ENCODE measurements around the gene KCNIP4.

Gene KCNIP4

DNA sequence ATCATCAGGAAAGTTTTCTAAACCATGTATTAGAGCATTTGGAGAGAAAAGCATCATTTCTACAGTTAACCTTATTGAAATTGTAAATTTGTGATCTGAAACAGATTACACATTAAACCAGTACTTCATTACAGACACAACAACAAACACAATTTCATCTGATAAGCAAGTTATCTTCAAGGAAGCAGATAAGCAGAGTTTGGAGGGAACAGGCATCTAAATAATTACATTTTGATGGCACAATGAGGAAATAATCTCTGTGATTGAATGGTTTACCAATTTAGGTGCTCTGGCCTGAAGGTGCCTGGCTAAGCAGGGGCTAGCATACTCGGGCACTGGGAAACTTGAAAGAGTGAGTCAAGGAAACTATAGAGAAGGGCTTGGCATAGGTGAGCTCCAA, 628.5 kb downstream of the KCNIP4 start:
- no peak for DNase-seq

DNA sequence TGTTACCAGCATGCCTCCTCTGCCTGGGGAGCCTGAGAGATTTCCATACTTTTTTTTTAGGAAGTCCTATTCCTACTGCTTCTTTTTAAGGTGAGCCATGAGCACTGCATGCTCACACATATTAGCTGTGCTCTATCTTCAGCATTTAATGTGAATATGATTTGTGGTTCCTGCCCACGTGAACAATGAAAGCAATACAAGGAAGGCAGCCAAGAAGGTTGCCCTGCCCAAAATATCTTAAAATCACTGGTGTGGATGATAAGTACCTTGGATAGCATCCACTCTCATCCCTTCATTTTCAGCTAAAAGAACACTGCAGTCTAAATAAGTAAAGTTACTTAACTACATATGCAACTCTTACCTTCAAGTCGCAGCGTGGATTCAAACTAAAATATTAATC, 640.9 kb downstream of the KCNIP4 start:
- DNase-seq, result no peak

GRCh38 chr4:21304540-21304887, 644.1 kb downstream of the KCNIP4 start:
- no peak for DNase-seq

- DNase-seq, result no peak
Measured at GRCh38 chr4:21290562-21290961, 658.0 kb downstream of the KCNIP4 start.

DNA sequence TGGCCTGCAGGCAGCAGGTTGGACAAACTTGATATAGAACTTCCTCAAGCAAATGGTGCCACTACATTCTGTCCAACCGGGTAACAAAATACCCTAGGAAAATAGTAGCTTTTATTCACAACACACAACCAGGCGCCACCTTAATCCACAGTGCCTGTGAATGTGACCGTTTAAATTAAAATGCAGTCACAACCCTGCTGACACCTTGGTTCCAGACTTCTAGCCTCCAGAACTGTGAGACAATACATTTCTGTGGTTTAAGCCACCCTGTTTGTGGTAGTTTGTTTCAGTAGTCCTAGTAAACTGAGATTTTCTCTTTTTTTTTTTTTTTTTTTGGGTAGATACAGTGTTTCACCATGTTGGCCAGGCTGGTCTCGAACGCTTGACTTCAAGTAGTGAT, 672.5 kb downstream of the KCNIP4 start:
- DNase-seq, result no peak

DNA sequence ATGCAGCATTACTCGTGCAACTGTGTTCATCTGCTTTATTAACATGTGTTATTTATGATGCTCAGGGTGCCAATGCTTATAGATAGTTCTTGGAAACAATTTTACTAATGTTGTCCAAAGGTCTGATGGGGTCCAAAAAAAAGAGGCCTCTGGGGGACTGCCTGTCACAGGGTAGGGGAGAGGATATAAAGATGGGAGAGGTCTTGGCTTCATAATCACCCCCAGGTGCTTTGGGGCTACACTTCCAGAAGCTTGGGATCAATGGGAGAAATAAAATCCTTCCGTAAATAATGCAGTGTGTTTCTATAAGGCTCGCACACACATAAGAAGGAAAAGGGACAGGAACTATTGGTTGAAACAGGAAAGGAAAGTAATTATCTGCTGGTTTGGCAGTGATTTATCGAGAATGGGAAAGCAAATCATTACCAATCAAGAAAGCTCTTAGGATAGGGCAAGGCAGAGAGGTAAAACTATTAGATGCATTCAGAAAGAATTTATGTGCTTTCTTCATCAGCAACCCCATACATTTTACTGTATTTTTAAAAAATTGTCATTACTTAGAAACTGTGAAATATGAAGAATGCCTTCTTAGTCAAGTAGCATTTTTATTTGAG, 677.0 kb downstream of the KCNIP4 start:
- no peak for DNase-seq

DNA sequence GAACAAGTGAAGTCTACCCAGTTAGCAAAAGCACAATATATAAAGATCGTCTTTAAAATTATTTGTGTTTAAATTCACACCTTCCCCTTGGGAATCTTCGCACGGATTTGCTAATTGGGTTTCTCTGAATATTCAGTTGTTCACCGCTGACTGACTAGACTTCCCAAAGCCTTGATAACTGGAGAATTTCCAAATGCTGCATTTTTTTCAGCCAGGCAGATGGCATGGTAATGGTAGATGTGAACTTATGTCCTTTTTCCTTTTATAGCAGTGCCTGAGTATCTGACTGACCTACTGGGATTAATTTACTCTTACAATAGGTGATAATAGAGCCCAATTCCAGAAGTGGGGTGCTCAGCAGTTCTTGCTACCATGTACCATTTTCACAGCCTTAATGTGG, 700.2 kb downstream of the KCNIP4 start:
- DNase-seq, result no peak

DNA sequence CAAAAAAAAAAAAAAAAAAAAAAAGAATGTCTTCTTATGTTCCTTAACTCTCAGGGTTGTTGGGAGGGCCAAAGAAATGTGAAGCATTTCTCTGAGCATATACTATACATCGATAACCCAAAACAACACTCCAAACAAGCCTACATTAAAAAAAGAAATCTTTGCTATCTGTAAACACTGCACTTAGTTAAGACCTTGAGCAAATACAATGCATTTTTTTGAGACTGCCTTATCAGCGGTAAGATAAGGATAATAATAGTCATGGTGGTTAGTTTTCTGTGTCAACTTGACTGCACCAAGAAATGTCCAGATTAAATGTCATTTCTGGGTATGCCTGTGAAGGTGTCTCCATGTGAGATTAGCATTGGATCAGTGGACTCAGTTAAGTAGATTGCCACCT, 706.4 kb downstream of the KCNIP4 start:
- DNase-seq, result no peak

GRCh38 chr4:21226637-21227538, 721.7 kb downstream of the KCNIP4 start:
- DNase-seq, result no peak

- no peak for DNase-seq
Measured at GRCh38 chr4:21211846-21212245, 736.7 kb downstream of the KCNIP4 start.

DNA sequence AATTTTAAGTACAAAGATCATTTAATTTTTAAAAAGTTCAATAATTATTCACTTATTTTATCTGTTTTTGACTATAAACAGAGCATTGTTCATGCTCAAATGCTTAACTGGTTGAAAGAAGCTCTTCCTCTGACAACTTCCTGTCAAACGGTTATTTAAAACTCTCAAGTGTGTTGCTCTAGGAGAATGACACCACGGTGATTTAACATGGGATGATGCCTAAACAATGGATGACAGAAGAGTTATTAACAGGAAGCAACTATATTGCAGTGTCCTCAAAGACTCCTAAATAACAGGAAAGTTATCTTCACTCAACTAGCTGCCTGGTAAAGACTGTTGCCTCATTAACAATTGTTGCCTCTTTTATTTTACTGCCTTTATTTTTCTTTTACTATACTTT, 738.7 kb downstream of the KCNIP4 start:
- no peak for DNase-seq

- DNase-seq, result no peak
Measured at GRCh38 chr4:21205821-21206531, 742.6 kb downstream of the KCNIP4 start.

GRCh38 chr4:21203416-21203815, 745.2 kb downstream of the KCNIP4 start:
- DNase-seq, result no peak

DNA sequence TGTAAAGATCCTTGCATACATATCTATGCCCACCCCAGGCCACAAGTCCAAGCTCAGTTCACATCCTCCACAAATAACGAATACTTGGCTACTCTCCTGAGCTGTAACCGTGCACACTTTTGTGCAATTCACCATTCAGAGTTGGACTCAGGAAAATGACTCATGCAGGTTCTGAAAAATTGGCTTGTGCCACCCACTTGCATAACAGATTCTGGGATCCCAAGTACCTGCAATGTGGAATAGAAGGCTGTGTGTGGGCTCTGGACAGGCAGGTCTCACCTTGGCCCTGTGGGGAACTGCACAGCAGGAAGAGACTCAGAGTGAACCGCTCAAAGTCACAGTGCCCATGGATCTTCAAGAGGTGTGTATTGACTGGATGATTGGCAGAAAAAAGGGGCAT, 745.6 kb downstream of the KCNIP4 start:
- no peak for DNase-seq

DNA sequence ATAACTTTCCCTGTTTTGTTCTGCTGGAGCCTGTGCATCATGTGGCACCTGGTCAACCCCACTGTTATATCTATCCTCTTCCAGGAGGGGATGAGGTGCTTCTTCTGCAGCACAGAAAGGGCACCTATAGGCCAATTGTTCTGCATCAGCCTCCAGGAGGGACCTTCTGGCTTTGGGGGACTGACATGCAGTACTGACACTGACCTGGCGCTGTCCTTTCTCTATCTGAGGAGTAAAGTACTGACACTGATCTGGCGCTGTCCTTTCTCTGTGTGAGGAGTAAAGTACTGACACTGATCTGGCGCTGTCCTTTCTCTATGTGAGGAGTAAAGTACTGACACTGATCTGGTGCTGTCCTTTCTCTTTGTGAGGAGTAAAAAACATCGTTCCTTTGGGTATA, 749.9 kb downstream of the KCNIP4 start:
- no peak for DNase-seq

- no peak for DNase-seq
Measured at GRCh38 chr4:21195682-21196081, 752.9 kb downstream of the KCNIP4 start.

DNA sequence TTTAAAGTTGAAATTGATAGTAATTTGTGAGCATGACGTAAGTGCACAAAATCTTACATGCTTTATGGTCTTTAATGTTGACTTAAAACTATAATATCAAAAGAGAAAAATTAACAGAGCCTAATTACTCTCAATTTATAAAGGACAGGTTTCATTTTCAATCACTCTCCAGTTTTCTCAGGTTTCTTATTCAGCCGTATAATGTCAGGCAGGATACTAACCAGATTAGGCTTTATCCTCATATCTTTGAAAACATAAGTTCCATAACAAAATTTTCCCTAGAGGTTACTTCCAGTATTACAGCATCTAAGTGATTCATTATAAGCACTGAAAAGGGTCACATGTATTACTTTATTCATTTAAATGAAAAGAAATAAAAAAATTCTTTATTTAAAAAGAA, 756.2 kb downstream of the KCNIP4 start:
- DNase-seq, result no peak

- no peak for DNase-seq
Measured at GRCh38 chr4:21191317-21191716, 757.3 kb downstream of the KCNIP4 start.

GRCh38 chr4:21184788-21185187, 763.8 kb downstream of the KCNIP4 start:
- DNase-seq, result no peak

DNA sequence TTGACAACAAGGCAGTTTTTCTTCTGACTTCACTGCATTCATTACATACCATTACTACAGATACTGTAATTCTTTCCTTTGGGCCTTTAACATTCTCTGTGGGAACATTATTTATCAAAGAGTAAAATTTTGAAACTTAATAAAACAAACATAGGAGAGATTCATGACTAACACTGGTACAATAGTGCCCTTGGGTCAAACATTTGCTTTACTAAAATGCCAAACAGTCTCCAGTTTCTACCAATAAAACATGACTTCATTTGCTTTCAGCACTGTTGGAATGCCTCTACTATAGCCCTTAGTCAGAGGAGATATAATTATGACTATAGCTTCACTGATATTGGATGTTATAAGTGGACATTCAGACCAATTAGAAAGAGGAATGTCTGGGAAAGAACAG, 766.9 kb downstream of the KCNIP4 start:
- DNase-seq, result no peak

DNA sequence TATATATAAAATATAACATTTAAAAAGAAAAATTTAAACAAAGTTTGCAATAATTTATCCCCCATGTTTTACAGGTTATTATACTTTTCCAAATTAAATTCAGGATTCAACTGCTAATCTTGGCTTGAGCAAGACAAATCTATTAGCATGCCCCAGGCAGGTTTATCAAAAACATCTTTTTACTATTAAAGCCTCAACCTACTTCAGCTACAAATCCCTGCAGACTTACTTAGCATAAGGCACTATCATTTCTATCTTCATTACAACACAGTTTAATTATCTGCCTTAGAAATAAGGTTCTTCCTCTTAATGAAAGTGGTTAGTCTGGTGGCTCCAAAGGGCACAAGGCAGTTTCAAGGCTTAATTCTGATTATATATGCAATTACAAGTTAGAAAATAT, 770.7 kb downstream of the KCNIP4 start:
- DNase-seq, result no peak

DNA sequence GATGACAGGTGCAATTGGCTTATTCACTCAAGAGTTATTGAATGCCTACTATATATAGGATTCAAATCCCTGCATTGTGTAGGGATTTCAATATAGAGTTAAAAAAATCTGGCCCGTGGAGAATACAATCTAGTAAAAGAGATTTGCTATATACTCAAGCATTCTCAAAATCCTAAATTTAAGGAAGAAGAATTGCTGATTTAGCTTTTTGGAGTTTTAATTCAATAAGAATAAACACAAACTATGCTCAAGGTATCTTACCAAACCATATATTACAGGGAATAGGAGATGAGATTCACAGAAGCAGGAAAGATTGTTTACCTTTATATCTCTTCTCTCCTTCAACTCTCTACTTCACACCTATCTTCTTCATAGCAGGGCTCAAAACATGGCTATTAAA, 771.5 kb downstream of the KCNIP4 start:
- DNase-seq, result no peak

DNA sequence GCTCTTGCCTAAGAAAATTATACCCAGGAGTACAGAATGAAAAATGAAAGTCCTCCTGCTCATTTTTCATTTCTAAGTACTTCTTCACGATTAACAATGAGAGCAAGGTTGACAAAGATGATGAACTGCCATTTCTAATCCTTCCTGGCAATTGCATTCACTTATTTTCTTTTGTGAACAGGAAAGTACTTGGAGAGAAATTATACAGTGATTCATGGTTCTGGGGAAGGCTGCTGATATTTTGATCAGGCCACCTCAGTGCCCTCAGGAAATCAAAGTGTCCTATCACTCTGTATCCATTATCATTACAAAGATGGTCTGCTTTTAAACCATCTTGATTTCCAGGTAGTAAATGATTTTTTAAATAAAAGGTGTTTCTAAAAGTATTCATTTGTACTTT, 780.9 kb downstream of the KCNIP4 start:
- DNase-seq, result no peak

- DNase-seq, result no peak
Measured at GRCh38 chr4:21155367-21155766, 793.2 kb downstream of the KCNIP4 start.
